ENCODE data around the gene FOXN3. TPM values are rescaled to one million over a fixed set of nuclear protein-coding genes. Genes with fewer than 3 reads are reported as not detected.

Gene FOXN3
- polyA plus RNA-seq, 1 donor (not counting 4 experiments of a cell fraction or from before 2014, with no cell fraction given) = 10.2 TPM

- H3K27ac ChIP-seq (ENCODE audit: control insufficient read depth, insufficient read depth, low read length) = no peak overlapping the region
- H3K4me3 ChIP-seq (ENCODE audit: control insufficient read depth in 2 of 3, extremely low read depth in 1 of 3, insufficient read depth in 2 of 3, low read depth in 1 of 3, low read length in 3 of 3) = no peak overlapping the region
- no peaks in the 10 kb centered on the region for H3K9me3 ChIP-seq (ENCODE audit: control insufficient read depth, low read depth, low read length)
- DNase-seq (ENCODE audit: low read depth, low spot score) = no peak
- no peak overlapping the region for H3K4me2 ChIP-seq (ENCODE audit: control insufficient read depth, extremely low read depth, insufficient read depth, low read depth, low read length)
- H3K27me3 ChIP-seq (ENCODE audit: control insufficient read depth, extremely low read depth, insufficient read depth, low read length) = no peaks in the 10 kb centered on the region
- H3K79me2 ChIP-seq (ENCODE audit: control insufficient read depth, insufficient read depth, low read length) = no peaks in the 10 kb centered on the region
- no peaks in the 10 kb centered on the region for H3K9me1 ChIP-seq (ENCODE audit: control insufficient read depth, extremely low read depth, insufficient read depth, low read length)
- dilution Hi-C loops (cut with MboI; ENCODE audit: extremely low pct_ligation_motif_present, low sequenced_read_pairs) = no loop called here
- no peak overlapping the region for H3K9ac ChIP-seq (ENCODE audit: control insufficient read depth, extremely low read depth, insufficient read depth, low read length)
- H3K4me1 ChIP-seq (ENCODE audit: control insufficient read depth, extremely low read depth, insufficient read depth, low read length) = no peaks in the 10 kb centered on the region
- no peak for TF ChIP-seq CTCF (optimal IDR thresholded peaks at IDR 0.05 in 1 of 3, IDR thresholded peaks at IDR 0.05 in 1 of 3, conservative IDR thresholded peaks at IDR 0.05 in 1 of 3; ENCODE audit: extremely low read depth in 1 of 3, insufficient read depth in 2 of 3, low read length in 3 of 3)
- no peak for TF ChIP-seq EZH2 (IDR thresholded peaks at IDR 0.05; ENCODE audit: low read length)
- no peaks in the 10 kb centered on the region for H4K20me1 ChIP-seq (ENCODE audit: control insufficient read depth, extremely low read depth, insufficient read depth, low read length)
- H3K36me3 ChIP-seq (ENCODE audit: control insufficient read depth in 2 of 2, extremely low read depth in 1 of 2, insufficient read depth in 2 of 2, low read length in 2 of 2) = no peaks in the 10 kb centered on the region
- no peak overlapping the region for H2AFZ ChIP-seq (ENCODE audit: control insufficient read depth, low read length)
- no peak for FAIRE-seq
These were observed 128.9 kb downstream of the FOXN3 start for GRCh38 chr14:89288114-89288513.

- Histone ChIP-seq H3K9me3 (ENCODE audit: control insufficient read depth, low read depth, low read length) (no peaks in the 10 kb centered on the region), H3K4me1 (ENCODE audit: control insufficient read depth, extremely low read depth, insufficient read depth, low read length) (no peaks in the 10 kb centered on the region), H3K4me2 (ENCODE audit: control insufficient read depth, extremely low read depth, insufficient read depth, low read depth, low read length) (no peak overlapping the region), H3K4me3 (ENCODE audit: control insufficient read depth in 2 of 3, extremely low read depth in 1 of 3, insufficient read depth in 2 of 3, low read depth in 1 of 3, low read length in 3 of 3) (no peak overlapping the region), H3K79me2 (ENCODE audit: control insufficient read depth, insufficient read depth, low read length) (no peaks in the 10 kb centered on the region), H3K36me3 (ENCODE audit: control insufficient read depth in 2 of 2, extremely low read depth in 1 of 2, insufficient read depth in 2 of 2, low read length in 2 of 2) (no peaks in the 10 kb centered on the region), H3K9ac (ENCODE audit: control insufficient read depth, extremely low read depth, insufficient read depth, low read length) (no peak overlapping the region), H4K20me1 (ENCODE audit: control insufficient read depth, extremely low read depth, insufficient read depth, low read length) (no peaks in the 10 kb centered on the region), H2AFZ (ENCODE audit: control insufficient read depth, low read length) (no peak overlapping the region), H3K9me1 (ENCODE audit: control insufficient read depth, extremely low read depth, insufficient read depth, low read length) (no peaks in the 10 kb centered on the region), H3K27me3 (ENCODE audit: control insufficient read depth, extremely low read depth, insufficient read depth, low read length) (no peaks in the 10 kb centered on the region), H3K27ac (ENCODE audit: control insufficient read depth, insufficient read depth, low read length) (no peak overlapping the region)
- DNase-seq (ENCODE audit: low read depth, low spot score) = no peak
- FAIRE-seq = no peak
- TF ChIP-seq CTCF (optimal IDR thresholded peaks at IDR 0.05 in 1 of 3, IDR thresholded peaks at IDR 0.05 in 1 of 3, conservative IDR thresholded peaks at IDR 0.05 in 1 of 3; ENCODE audit: extremely low read depth in 1 of 3, insufficient read depth in 2 of 3, low read length in 3 of 3) = no peak
- TF ChIP-seq EZH2 (IDR thresholded peaks at IDR 0.05; ENCODE audit: low read length) = no peak
- dilution Hi-C loops (cut with MboI; ENCODE audit: extremely low pct_ligation_motif_present, low sequenced_read_pairs) = no loop called here
These were observed 132.5 kb downstream of the FOXN3 start for GRCh38 chr14:89284333-89285058.
